Nucleus accumbens (tissue), 56 donors: ENCODE results near the gene LY6G6C.

Experiments used
- DNase-seq, 56 donors: peaks; one replicate each; lab custom pipeline; 2025; lab: John Stamatoyannopoulos, UW

Gene LY6G6C

DNA sequence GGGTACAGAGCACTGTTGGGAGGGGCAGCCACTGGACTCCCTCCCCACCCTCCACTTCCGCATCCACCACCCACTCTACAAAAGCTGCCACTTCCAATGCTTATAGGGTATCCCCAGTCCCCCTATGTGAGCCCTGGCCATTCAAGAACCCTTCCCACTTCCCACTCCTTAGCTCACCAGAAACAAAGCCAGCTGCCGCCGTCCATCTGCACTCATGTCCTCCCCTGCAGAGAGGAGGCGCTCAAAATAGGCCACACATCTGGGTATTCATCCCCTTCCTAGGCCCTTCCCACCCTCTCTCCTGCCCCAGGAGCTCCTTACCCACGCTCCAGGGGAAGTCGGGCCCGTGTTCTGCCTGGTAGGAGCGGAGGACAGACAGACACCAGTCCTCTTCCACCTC, 34.2 kb downstream of the LY6G6C start:
- no peak for DNase-seq

DNA sequence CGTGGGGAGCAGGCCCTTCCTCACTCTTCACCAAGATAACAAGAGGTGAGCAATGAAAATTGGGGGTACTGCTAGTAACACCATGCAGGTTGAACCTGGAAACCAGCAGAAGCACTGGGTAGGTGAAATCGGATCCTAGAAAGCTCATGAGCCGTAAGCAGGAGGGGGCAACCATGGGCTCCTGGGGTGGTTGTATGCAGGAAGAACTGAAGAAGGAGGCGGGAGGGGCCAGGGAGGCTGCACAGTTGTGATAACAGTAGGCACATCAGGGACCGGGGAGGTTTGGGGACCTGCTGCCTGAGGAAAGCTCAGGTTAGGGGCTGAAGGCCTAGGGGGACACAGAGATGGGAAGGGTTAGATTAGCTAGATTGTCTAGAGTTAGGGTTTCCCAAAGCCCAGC, 35.1 kb downstream of the LY6G6C start:
- DNase-seq: no peak

DNA sequence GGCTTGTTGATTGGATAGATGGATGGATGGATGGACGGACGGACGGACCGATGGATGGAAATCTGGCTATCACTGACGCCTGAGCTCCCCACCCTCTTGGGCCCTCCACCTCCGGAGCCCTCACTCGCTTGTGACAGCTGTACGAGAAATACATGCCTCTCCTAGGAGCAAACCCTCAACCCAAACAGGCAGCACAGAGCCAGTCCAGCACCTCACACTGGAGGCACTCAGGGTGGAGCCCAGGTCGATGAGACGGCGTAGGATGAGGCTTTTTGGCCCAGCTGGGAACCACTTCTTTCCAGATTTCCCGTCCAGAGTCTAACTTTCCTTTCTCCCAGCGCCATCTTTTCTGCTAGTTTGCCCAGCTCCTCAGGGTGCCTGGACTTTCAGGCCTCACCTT, 38.0 kb downstream of the LY6G6C start:
- no peak for DNase-seq

DNA sequence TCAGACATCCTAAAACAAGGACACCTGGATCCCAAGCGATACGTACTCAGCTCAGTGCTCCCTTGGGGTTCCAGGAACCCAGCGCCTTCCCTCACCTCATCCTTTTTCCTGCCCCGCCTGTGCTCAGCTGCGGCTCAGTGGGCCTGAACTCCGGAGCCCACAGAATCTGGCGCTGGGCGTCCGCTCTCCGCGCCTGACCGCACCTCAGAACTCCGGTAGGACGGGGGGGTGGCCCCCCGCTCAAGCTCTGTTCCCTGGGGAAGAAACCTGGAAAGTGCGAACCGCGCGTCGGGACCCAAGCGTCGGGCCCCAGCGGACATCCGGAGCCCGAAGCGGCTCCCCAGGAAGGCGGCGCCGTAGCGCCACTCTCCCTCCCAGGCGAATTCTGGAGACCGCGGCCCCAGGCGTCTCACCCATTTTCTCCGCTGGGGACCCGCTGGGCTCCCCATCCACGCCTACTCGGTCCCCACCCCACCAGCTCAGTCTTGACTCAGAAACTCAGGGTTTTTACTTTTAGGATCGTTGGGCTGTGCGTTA, 40.3 kb downstream of the LY6G6C start:
- DNase-seq: peak in 10 of 56 donors; percentile 4 to 48 (median 18)

DNA sequence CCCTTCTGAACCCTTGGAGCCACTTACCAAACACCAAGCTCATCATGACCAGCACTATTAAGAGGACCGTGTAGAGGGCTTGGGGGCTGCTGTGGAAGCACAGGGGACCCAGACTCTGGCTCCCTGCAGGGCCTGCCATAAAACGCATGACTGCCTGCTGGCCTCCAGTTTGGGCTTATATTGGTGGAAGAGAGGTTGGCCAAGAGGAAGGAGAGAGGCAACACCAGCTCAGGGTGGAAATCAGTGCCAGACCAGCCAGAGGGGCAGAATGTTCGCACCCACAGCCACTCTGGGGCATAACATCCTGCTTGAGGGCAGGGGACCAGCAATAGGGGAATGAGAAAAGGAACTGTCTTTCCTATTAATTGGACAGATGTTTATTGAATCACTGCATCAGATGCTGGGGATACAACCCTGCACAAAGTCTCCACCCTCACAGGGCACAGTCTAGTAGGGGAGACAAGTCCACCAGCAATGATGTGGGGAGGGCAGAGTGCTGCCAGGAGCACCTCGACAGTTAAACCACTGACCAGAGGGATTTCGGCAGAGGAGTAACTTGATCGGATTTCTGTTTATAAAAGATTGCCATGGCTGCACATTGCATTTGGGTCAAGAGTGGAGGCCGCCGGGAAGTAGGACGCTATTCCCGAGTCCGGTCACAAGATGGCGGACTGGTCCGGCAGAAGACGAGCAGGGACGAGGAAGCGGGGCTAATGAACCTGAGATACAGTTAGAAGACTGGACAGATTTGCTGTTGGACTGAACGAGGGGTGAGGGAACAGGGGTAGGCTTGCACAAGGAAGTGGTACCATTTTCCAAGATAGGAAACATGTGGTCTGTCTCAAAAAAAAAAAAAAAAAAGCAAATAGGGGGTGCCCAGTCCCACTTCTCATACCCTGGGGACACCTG, 41.1 kb downstream of the LY6G6C start, which contains the start of gene LY6G5C:
Gene LY6G5C, minus strand, starts transcription at position 842 of the 909 bp plus-strand sequence. Its CDS starts 694 bp downstream, at position 148.
- peak in 51 of 56 donors; percentile 6 to 84 (median 52) for DNase-seq

DNA sequence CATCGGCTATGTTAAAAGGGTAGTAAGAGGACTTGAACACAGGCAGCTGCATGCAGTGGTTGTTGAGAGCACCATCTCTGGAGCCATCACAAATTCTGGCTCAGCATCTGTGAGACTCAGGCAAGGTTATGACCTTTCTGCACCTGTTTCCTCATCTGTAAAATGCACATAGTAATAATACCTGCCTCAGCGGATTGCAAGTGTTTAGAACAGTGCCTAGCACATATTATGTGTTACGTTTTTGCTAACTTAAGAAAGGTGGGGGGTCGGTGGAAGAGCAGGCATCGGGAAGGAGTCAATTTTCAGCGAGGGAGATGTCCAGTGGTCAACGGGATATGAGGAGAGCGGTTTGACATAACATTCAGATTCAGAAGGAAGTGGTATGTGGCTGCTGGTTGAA, 43.6 kb downstream of the LY6G6C start:
- DNase-seq: no peak

DNA sequence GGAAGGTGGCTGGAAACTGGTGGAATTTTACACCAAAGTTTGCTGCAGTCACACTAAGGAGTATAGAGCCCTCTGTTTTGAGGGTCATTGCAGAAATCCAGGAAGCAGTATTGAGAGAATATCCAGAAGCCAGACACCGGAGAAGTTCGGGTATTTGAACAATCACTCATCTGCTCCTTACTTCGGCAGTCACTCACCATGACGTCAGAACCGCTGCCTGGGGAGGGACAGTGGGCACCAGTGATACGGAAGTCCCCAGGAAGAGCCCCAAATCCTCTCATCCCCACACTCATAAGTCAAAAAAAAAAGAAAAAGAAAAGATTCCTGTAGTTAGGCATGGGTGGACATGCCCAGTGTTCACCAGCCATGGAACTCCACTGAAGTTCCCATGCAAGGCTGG, 44.6 kb downstream of the LY6G6C start:
- DNase-seq: no peak

DNA sequence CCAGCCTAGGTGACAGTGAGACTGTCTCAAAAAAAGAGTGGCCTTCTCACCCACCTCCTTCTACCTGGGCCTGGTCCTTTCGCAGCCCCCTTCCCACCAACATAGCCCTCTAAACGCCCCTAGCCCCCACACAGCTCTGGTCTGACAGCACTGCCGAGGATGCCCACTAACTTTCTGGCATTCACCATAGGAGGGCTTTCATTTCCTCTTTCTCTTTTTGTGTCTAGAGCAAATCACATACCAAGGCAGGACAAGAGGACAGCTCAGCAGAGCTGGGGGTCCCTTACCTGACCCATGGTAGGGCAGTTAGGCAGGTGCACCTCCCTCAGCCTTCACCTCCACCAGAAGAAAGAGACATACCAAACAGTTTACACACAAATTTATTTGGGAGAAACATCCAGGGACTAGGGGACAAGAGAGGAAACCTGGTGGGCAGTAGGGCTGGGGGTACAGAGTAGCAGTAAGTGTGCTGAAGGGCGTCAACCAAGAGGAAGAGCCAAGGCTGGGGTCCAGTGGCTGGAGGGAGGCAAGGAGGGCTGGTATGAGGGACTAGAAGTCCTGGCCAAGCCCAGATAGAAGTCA, 45.1 kb downstream of the LY6G6C start:
- DNase-seq: no peak

DNA sequence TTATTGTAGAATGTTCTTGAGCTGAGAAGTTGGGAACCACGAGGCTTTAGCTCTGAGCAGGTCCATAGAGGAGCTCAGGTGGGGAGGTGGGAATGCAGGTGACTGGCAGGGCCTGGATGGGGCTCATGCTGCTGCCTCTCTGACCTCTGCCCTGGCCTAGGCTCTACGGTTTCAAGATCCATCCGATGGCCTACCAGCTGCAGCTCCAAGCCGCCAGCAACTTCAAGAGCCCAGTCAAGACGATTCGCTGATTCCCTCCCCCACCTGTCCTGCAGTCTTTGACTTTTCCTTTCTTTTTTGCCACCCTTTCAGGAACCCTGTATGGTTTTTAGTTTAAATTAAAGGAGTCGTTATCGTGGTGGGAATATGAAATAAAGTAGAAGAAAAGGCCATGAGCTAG, 51.9 kb downstream of the LY6G6C start, which contains the start of gene LY6G5B:
Gene LY6G5B, plus strand, starts transcription at position 301 of the 400 bp plus-strand sequence. CDS start 975 bp downstream, outside the sequence.
- DNase-seq: no peak
